ENCODE results near the gene PPME1. TPM values are rescaled to one million over a fixed set of nuclear protein-coding genes. Genes with fewer than 3 reads are reported as not detected.

The PPME1 gene, protein sequence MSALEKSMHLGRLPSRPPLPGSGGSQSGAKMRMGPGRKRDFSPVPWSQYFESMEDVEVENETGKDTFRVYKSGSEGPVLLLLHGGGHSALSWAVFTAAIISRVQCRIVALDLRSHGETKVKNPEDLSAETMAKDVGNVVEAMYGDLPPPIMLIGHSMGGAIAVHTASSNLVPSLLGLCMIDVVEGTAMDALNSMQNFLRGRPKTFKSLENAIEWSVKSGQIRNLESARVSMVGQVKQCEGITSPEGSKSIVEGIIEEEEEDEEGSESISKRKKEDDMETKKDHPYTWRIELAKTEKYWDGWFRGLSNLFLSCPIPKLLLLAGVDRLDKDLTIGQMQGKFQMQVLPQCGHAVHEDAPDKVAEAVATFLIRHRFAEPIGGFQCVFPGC
- 38.9 and 42.3 TPM in 2 replicates for total RNA-seq (2012; rRNA removed)
- polyA plus RNA-seq (2012; rRNA removed), result 89.5 and 100 TPM in 2 replicates
- 61.0 and 103 TPM in 2 replicates for polyA plus RNA-seq (2012; cell fraction: cytosol; rRNA removed)
- polyA plus RNA-seq (2012; cell fraction: nucleus; rRNA removed; ENCODE audit: low replicate concordance), result 85.4 and 105 TPM in 2 replicates
- Bru-seq, nascent RNA, result percentile 84 among the genes with signal in this experiment
- percentile 73 among the genes with signal in this experiment for BruChase-seq, experiment 1, labeled RNA remaining after a 6-hour chase
- BruChase-seq, experiment 2, labeled RNA remaining after a 2-hour chase, result percentile 73 among the genes with signal in this experiment
- long read RNA-seq, transcript PPME1-201 (14 exons, 2,677 nt), result major isoform, 31 of 44 reads
- long read RNA-seq, partial matches to known transcripts, result 1 of 44 reads
- long read RNA-seq, other reads (novel, unspliced or antisense), result 12 of 44 reads

DNA sequence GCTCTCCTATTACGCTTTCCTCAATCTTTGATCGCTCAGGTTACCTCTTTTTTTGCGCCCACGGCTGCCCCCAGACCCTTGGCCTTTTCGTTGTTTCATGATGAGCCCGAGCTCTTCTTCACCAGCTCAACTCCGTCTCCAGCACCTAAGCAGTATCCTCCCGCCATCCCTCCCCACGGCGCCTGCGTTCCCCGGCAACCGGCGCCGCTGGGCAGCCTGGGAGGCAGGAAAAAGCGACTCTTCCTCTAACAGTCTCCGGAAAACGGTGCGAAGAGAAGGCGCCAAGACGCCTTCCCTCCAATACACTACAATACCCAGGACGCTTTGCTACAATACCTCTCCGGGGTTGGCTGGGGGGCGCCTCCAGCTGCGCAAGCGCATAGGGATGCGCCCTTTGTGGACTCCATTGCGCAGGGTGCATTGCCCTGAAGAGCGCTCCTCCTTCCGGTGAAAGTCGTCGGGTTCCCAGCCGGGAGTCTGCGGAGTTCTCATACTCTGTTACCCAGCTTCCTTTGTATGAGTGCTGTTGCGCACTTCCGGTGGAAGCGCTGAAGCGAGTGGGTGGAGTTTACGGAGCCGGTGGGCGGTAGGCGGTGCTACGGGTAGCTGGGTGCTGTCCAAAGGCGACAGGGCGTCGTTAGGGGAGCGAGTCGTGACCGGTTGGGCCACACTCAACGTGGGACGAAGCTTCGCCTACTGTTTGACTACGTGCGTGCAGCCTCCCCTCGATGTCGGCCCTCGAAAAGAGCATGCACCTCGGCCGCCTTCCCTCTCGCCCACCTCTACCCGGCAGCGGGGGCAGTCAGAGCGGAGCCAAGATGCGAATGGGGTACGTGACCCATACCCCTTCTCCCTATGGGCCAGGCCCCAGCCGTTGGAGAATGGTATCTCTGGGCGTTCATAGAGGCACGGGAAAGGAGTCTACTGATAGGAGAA, at the start of gene PPME1, which contains the start of gene C2CD3:
TSS of gene PPME1 (plus strand) at position 596 of the 936 bp plus-strand sequence. CDS start at position 729, 133 bp downstream.
TSS of gene C2CD3 (minus strand) at position 309 of the 936 bp plus-strand sequence. CDS start at position 99, 210 bp downstream.
- Histone ChIP-seq H3K36me3 (ENCODE audit: control insufficient read depth, insufficient read depth, low read length) (peaks cover 4% of the 10 kb centered on the region; the same call in 1 of the 2 replicates), H4K20me1 (ENCODE audit: insufficient read depth, low read length) (no peaks in the 10 kb centered on the region; the same call in 1 of the 2 replicates), H4K8ac (ENCODE audit: low read depth in 2 of 2, low read length in 2 of 2) (peak within 1 kb of the TSS; percentile 47 to 83), H2BK15ac (ENCODE audit: low read depth, low read length) (peak within 1 kb of the TSS; percentile 48; the same call in 1 of the 3 replicates), H2AFZ (replicated peaks; ENCODE audit: low read length, poor library complexity) (peak within 1 kb of the TSS; percentile 98), H3K79me1 (ENCODE audit: low read depth in 1 of 2, low read length in 2 of 2) (peaks cover 24 to 55% of the 10 kb centered on the region in 2 experiments), H4K91ac (ENCODE audit: insufficient read depth, low read depth, low read length) (peak within 1 kb of the TSS; percentile 83), H3K4me1 (ENCODE audit: control insufficient read depth, insufficient read depth, low read length) (peaks cover 7% of the 10 kb centered on the region), H3K4me2 (ENCODE audit: low read depth, low read length) (peak within 1 kb of the TSS; percentile 99), H2AK5ac (ENCODE audit: low read depth, low read length) (peak within 1 kb of the TSS; percentile 83), H3K14ac (replicated peaks; ENCODE audit: low read depth, low read length) (peak within 1 kb of the TSS; percentile 80), H3K4me3 (ENCODE audit: insufficient read depth, low read depth, low read length) (peak within 1 kb of the TSS; percentile 70), H3K4ac (ENCODE audit: low read depth, low read length) (peak within 1 kb of the TSS; percentile 83), H3K23ac (ENCODE audit: low read depth, low read length) (peak within 1 kb of the TSS; percentile 77), H3K9me3 (ENCODE audit: control insufficient read depth, insufficient read depth, low read length) (no peaks in the 10 kb centered on the region), H3K27ac (ENCODE audit: insufficient read depth, low read length) (peak within 1 kb of the TSS; percentile 87), H3K27me3 (ENCODE audit: control insufficient read depth, insufficient read depth, low read length) (no peaks in the 10 kb centered on the region), H3K9ac (ENCODE audit: low read depth, low read length) (peak within 1 kb of the TSS; percentile 84), H3K18ac (ENCODE audit: low read depth, low read length) (peak within 1 kb of the TSS; percentile 76), H4K5ac (ENCODE audit: low read depth, low read length) (peak within 1 kb of the TSS; percentile 21), H2BK120ac (ENCODE audit: low read depth, low read length) (peak within 1 kb of the TSS; percentile 50), H2BK5ac (ENCODE audit: low read depth, low read length, poor library complexity, severe bottlenecking) (peak within 1 kb of the TSS; percentile 84), H2AK9ac (replicated peaks; ENCODE audit: low read depth, low read length, poor library complexity) (peak within 1 kb of the TSS; percentile 74), H3K56ac (ENCODE audit: extremely low read depth, insufficient read depth, low read length) (peak within 1 kb of the TSS; percentile 83), H3K9me1 (ENCODE audit: insufficient read depth, low read length) (peaks cover 5% of the 10 kb centered on the region; the same call in 1 of the 2 replicates), H2BK20ac (ENCODE audit: low read depth, low read length) (peak within 1 kb of the TSS; percentile 5; the same call in 1 of the 2 replicates)
- dilution Hi-C loops (cut with HindIII; ENCODE audit: low sequenced_read_pairs, unreplicated experiment) (no loop called here), intact Hi-C loops (cut with micrococcal nuclease) (loop anchor here (1.0 to 5.0 kb wide), 2 partner anchors 34 to 207 kb away; no protein-coding TSS in a partner anchor), in situ Hi-C loops (cut with MboI; ENCODE audit: low sequenced_read_pairs) (no loop called here)
- peak; percentile 97 for ATAC-seq (ENCODE audit: low read depth)
- peak; percentile 100 for DNase-seq
- BruUV-seq (replicated peaks), result no TSS peak
- CTCF ChIA-PET, result interaction anchor here (0.6 to 1.0 kb wide), 3 partner anchors 14 to 207 kb away, joined by 3 to 4 read pairs (median 4); no protein-coding TSS in a partner anchor
- POLR2A ChIA-PET (ENCODE audit: unreplicated experiment), result no interaction called here
- WGBS, 2 experiments (ENCODE audit: extremely low coverage in 2 of 2, insufficient read length in 1 of 2), result 0% methylated on average over 14 of the region's 68 CpGs; no CpG with 5 or more reads in 1 of the 2 experiments
- TF ChIP-seq POLR2A (IDR thresholded peaks at IDR 0.05; ENCODE audit: low read depth, low read length), result peak; percentile 90
- TF ChIP-seq RFX5 (IDR thresholded peaks at IDR 0.05; ENCODE audit: low read depth, low read length), result no peak
- TF ChIP-seq, protein P1, sequence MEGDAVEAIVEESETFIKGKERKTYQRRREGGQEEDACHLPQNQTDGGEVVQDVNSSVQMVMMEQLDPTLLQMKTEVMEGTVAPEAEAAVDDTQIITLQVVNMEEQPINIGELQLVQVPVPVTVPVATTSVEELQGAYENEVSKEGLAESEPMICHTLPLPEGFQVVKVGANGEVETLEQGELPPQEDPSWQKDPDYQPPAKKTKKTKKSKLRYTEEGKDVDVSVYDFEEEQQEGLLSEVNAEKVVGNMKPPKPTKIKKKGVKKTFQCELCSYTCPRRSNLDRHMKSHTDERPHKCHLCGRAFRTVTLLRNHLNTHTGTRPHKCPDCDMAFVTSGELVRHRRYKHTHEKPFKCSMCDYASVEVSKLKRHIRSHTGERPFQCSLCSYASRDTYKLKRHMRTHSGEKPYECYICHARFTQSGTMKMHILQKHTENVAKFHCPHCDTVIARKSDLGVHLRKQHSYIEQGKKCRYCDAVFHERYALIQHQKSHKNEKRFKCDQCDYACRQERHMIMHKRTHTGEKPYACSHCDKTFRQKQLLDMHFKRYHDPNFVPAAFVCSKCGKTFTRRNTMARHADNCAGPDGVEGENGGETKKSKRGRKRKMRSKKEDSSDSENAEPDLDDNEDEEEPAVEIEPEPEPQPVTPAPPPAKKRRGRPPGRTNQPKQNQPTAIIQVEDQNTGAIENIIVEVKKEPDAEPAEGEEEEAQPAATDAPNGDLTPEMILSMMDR (conservative IDR thresholded peaks at IDR 0.05; ENCODE audit: low read depth, low read length), result peak; percentile 48
- no peak for TF ChIP-seq RCOR1 (IDR thresholded peaks at IDR 0.05; ENCODE audit: insufficient replicate concordance, low read length)
- TF ChIP-seq CHD1 (IDR thresholded peaks at IDR 0.05; ENCODE audit: low read depth, low read length), result no peak
- TF ChIP-seq, protein P2, sequence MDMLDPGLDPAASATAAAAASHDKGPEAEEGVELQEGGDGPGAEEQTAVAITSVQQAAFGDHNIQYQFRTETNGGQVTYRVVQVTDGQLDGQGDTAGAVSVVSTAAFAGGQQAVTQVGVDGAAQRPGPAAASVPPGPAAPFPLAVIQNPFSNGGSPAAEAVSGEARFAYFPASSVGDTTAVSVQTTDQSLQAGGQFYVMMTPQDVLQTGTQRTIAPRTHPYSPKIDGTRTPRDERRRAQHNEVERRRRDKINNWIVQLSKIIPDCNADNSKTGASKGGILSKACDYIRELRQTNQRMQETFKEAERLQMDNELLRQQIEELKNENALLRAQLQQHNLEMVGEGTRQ (IDR thresholded peaks at IDR 0.05; ENCODE audit: low read depth, low read length), result no peak
- TF ChIP-seq MAFK (IDR thresholded peaks at IDR 0.05; ENCODE audit: low read depth, low read length), result no peak
- TF ChIP-seq SMC3 (IDR thresholded peaks at IDR 0.05; ENCODE audit: low read depth, low read length), result no peak; the same call in 1 of the 2 replicates
- TF ChIP-seq CEBPB (IDR thresholded peaks at IDR 0.05; ENCODE audit: low read depth, low read length), result peak; percentile 69
- TF ChIP-seq FOS (IDR thresholded peaks at IDR 0.05; ENCODE audit: low read depth, low read length), result no peak
- TF ChIP-seq BHLHE40 (IDR thresholded peaks at IDR 0.05; ENCODE audit: low read depth, low read length), result 0 out of 2 replicates have a peak, but pooled peaks have one; percentile 18
